SK-N-SH (cell line): ENCODE data around the gene APC2.

Experiments used
- CTCF ChIP-seq: fragments of 200-600 bp; sonication (generic); IDR thresholded peaks from 2 replicates; pipeline ENCODE4 v1.6.1; 2017; ENCODE audit warnings: antibody characterized with exemption, mild to moderate bottlenecking, moderate library complexity
- EP300 ChIP-seq, 2 experiments: IDR thresholded peaks; 2 replicates each; pipeline versions ENCODE4 v1.4.0 to v1.6.1; 2012; ENCODE audit warnings: borderline replicate concordance in 1 of 2, low read depth in 1 of 2, low read length in 1 of 2
- EZH2phosphoT487 ChIP-seq: fragments of 200-600 bp; sonication (generic); IDR thresholded peaks from 2 replicates; pipeline ENCODE4 v1.6.1; 2017; ENCODE audit warnings: low read depth, mixed run types, mild to moderate bottlenecking, antibody characterized with exemption, moderate library complexity, borderline replicate concordance
- FOXJ3 ChIP-seq: sonication (generic); formaldehyde crosslinking; IDR thresholded peaks from 2 replicates; pipeline ENCODE4 v1.5.1; 2020; ENCODE audit warnings: mild to moderate bottlenecking, missing genetic modification reagents
- GATA2 ChIP-seq: sonication (generic); formaldehyde crosslinking; IDR thresholded peaks from 2 replicates; pipeline ENCODE4 v1.5.0; 2020; ENCODE audit warnings: mild to moderate bottlenecking, missing genetic modification reagents
- MAX ChIP-seq: IDR thresholded peaks from 2 replicates; pipeline ENCODE4 v1.4.0; 2012; ENCODE audit warnings: low read depth
- NFIC ChIP-seq: IDR thresholded peaks from 2 replicates; pipeline ENCODE4 v1.4.0; 2012; ENCODE audit warnings: borderline replicate concordance
- NRF1 ChIP-seq: IDR thresholded peaks from 2 replicates; pipeline ENCODE4 v1.6.1; 2012; ENCODE audit warnings: low read depth, mild to moderate bottlenecking, low read length
- POLR2AphosphoS5 ChIP-seq: IDR thresholded peaks from 2 replicates; pipeline ENCODE4 v1.6.1; 2012; ENCODE audit warnings: low read depth, low read length
- SMC3 ChIP-seq: IDR thresholded peaks from 2 replicates; pipeline ENCODE4 v1.6.1; 2012; ENCODE audit warnings: low read depth, low read length, improper control_type of control experiment
- TAF1 ChIP-seq: IDR thresholded peaks from 2 replicates; pipeline ENCODE4 v1.6.1; 2012; ENCODE audit warnings: low read depth, mild to moderate bottlenecking, low read length, moderate library complexity, borderline replicate concordance

- no peak for TF ChIP-seq POLR2AphosphoS5
- no peak for TF ChIP-seq EZH2phosphoT487
- TF ChIP-seq CTCF, result no peak
- no peak for TF ChIP-seq GATA2 (CRISPR knock-in tag)
- no peak for TF ChIP-seq MAX
- TF ChIP-seq TAF1, result no peak
- no peak for TF ChIP-seq SMC3
- no peak for TF ChIP-seq EP300 (IDR thresholded peaks at IDR 0.05; ENCODE audit: borderline replicate concordance in 1 of 2, low read depth in 1 of 2, low read length in 1 of 2)
- TF ChIP-seq FOXJ3 (CRISPR knock-in tag), result no peak
- TF ChIP-seq NFIC, result no peak
- TF ChIP-seq NRF1, result no peak
Measured at GRCh38 chr19:1486720-1487575, 37.0 kb downstream of the APC2 start.
